Fibroblast of lung (primary cell): ENCODE results near the gene GATA5. TPM values are rescaled to one million over a fixed set of nuclear protein-coding genes. Genes with fewer than 3 reads are reported as not detected.

Source experiments
- DNase-seq, 2 donors: peaks; one replicate each; pipeline versions ENCODE4 v3.0.0 to v3.0.0-alpha.2; 2010; ENCODE audit warnings: low read depth in 2 of 2
- H2AFZ ChIP-seq: 2 replicates; pipeline ENCODE4 v1.5.1; 2012; ENCODE audit warnings: low read length, control low read depth, inconsistent platforms
- H3K27ac ChIP-seq: 2 replicates; pipeline ENCODE4 v1.5.1; 2011; ENCODE audit warnings: low read length, control low read depth; ENCODE audit not compliant: insufficient read depth
- H3K27me3 ChIP-seq: 2 replicates; pipeline ENCODE4 v1.5.1; 2011; ENCODE audit warnings: mild to moderate bottlenecking, low read length; ENCODE audit not compliant: control insufficient read depth, insufficient read depth
- H3K36me3 ChIP-seq: 2 replicates; pipeline ENCODE4 v1.5.1; 2011; ENCODE audit warnings: low read length; ENCODE audit not compliant: control insufficient read depth, insufficient read depth
- H3K4me1 ChIP-seq: 2 replicates; pipeline ENCODE4 v1.5.1; 2011; ENCODE audit warnings: low read length; ENCODE audit not compliant: control insufficient read depth, insufficient read depth; ENCODE audit errors: extremely low read depth
- H3K4me2 ChIP-seq: 2 replicates; pipeline ENCODE4 v1.5.1; 2011; ENCODE audit warnings: low read length, control low read depth; ENCODE audit not compliant: insufficient read depth; ENCODE audit errors: extremely low read depth
- H3K4me3 ChIP-seq, 4 experiments: fragments of 200-600 bp in 1 of 4; sonication (generic) in 1 of 4; replicated peaks in 1 of 4; 2 replicates each; pipeline ENCODE4 v1.5.1; 2011 to 2016; ENCODE audit warnings: low read length in 4 of 4, low read depth in 3 of 4, mild to moderate bottlenecking in 3 of 4, control low read depth in 2 of 4, inconsistent platforms in 1 of 4, mixed read lengths in 1 of 4; ENCODE audit not compliant: insufficient read depth in 1 of 4; ENCODE audit errors: control extremely low read depth in 1 of 4
- H3K79me2 ChIP-seq: 2 replicates; pipeline ENCODE4 v1.5.1; 2012; ENCODE audit warnings: mild to moderate bottlenecking, low read length, inconsistent platforms; ENCODE audit not compliant: control insufficient read depth, insufficient read depth
- H3K9ac ChIP-seq: 2 replicates; pipeline ENCODE4 v1.5.1; 2011; ENCODE audit warnings: mild to moderate bottlenecking, low read length, control low read depth; ENCODE audit not compliant: insufficient read depth
- H3K9me3 ChIP-seq: 2 replicates; pipeline ENCODE4 v1.5.1; 2012; ENCODE audit warnings: low read depth, low read length; ENCODE audit not compliant: control insufficient read depth, insufficient read depth
- H4K20me1 ChIP-seq: 2 replicates; pipeline ENCODE4 v1.5.1; 2011; ENCODE audit warnings: low read length; ENCODE audit not compliant: control insufficient read depth, insufficient read depth; ENCODE audit errors: extremely low read depth
- EZH2 ChIP-seq: IDR thresholded peaks from 2 replicates; pipeline ENCODE4 v1.5.1; 2012; ENCODE audit warnings: low read length, control low read depth, mild to moderate bottlenecking; ENCODE audit errors: missing control alignments
- polyA plus RNA-seq, 2 donors: library from polyadenylated mRNA; depleted of rRNA in 1 of 2; stranded (reverse) in 1 of 2; unstranded in 1 of 2; fragments of >200 nt; gene quantifications; 2 replicates each; pipeline ENCODE4 v1.2.1, GENCODE V29; 2011 to 2012; ENCODE audit warnings: missing spikeins in 1 of 2
- total RNA-seq: library from RNA; depleted of rRNA; stranded (reverse); fragments of >200 nt; gene quantifications from 2 replicates; pipeline ENCODE4 v1.2.1, GENCODE V29; 2014
- TF ChIP-seq, protein P1 (sequence below), 2 donors: IDR thresholded peaks in 1 of 2; conservative IDR thresholded peaks in 1 of 2; 1 replicate in 1 of 2; 2 replicates in 1 of 2; pipeline ENCODE4 v1.5.1; 2011 to 2012; ENCODE audit warnings: low read length in 2 of 2, control low read depth in 1 of 2, inconsistent platforms in 1 of 2, low read depth in 1 of 2, mild to moderate bottlenecking in 1 of 2

Gene GATA5
- total and polyA plus RNA-seq, 2 donors (not counting 1 experiment from before 2014, with no cell fraction given): 0.02 to 0.83 TPM

DNA sequence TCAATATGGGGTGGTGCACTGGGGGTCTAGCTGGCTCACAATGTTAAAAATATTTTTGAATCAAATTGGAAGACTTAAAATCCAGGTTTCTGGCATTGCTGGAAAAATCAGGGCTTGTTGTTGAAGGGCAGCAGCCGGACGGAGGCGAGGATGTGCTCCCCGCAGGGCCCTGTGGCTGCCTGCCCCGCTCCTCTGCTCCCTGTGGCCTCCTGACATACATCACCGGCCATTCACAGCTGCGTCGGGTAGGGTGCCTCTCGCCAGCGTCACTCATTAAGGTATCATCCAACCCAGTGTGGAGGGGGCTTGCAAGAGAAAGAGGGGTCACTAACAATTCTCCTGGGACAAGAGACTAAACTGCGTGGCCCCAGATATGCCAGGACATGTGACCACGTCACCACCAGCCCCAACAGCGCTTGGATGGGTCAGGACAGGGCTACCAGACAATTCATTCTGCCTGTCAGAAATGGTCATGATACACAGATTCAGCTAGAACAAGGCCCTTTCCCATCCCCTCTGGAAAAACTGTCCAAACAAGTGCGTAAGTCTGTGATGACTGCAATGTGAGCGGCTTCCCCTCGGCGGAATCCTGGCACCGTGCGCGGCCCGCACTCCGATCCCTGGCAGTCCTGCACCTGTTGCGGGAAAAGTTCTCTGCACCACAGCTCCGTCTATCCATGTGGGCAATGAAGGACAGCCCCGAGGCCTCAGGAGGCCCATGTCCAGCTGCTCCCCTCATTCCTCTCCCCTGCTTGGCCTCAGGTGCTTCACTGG, 12.0 kb downstream of the GATA5 start:
- Histone ChIP-seq H3K4me3 (no peak overlapping the region), H3K4me1 (no peaks in the 10 kb centered on the region), H3K27ac (no peak overlapping the region), H3K4me2 (no peak overlapping the region), H4K20me1 (no peaks in the 10 kb centered on the region), H3K27me3 (no peaks in the 10 kb centered on the region), H3K9ac (no peak overlapping the region), H2AFZ (no peak overlapping the region), H3K9me3 (no peaks in the 10 kb centered on the region), H3K36me3 (no peaks in the 10 kb centered on the region), H3K79me2 (no peaks in the 10 kb centered on the region)
- no peak for DNase-seq
- TF ChIP-seq, protein P1, sequence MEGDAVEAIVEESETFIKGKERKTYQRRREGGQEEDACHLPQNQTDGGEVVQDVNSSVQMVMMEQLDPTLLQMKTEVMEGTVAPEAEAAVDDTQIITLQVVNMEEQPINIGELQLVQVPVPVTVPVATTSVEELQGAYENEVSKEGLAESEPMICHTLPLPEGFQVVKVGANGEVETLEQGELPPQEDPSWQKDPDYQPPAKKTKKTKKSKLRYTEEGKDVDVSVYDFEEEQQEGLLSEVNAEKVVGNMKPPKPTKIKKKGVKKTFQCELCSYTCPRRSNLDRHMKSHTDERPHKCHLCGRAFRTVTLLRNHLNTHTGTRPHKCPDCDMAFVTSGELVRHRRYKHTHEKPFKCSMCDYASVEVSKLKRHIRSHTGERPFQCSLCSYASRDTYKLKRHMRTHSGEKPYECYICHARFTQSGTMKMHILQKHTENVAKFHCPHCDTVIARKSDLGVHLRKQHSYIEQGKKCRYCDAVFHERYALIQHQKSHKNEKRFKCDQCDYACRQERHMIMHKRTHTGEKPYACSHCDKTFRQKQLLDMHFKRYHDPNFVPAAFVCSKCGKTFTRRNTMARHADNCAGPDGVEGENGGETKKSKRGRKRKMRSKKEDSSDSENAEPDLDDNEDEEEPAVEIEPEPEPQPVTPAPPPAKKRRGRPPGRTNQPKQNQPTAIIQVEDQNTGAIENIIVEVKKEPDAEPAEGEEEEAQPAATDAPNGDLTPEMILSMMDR (conservative IDR thresholded peaks at IDR 0.05 in 1 of 2, IDR thresholded peaks at IDR 0.05 in 1 of 2; ENCODE audit: low read depth in 1 of 2, low read length in 2 of 2): no peak
- no peak for TF ChIP-seq EZH2

DNA sequence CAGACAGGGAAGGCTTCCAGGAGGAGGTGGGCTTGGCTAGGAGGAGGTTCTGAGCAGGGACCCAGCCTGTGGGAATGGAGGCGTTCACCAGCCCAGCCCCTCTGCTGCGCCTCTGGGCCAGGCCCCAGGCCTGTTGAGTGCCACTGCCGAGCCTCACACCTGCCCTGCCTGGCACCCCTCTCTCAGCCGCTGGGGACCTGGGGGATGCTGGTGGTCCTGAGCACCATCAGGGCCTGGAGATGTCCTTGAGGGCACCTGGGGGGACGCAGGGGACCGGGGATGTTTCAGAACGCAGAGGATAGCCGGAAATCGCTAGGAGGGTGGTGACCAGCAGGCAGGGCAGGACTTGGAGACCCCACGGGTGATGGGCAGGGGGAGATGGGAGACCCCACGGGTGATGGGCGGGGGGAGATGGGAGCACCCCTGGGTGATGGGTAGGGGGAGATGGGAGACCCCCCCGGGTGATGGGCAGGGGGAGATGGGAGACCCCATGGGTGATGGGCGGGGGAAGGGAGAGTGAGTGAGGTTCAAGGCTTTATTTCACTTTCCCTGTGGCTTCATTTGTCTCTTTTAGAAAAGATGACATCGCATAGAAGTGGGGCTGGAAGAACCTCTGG, 12.7 kb downstream of the GATA5 start:
- no peak overlapping the region for H3K4me2 ChIP-seq
- H4K20me1 ChIP-seq: no peaks in the 10 kb centered on the region
- H3K27me3 ChIP-seq: no peaks in the 10 kb centered on the region
- no peak overlapping the region for H3K27ac ChIP-seq
- no peak overlapping the region for H3K9ac ChIP-seq
- no peak for TF ChIP-seq EZH2
- TF ChIP-seq, protein P1 (conservative IDR thresholded peaks at IDR 0.05 in 1 of 2, IDR thresholded peaks at IDR 0.05 in 1 of 2; ENCODE audit: low read depth in 1 of 2, low read length in 2 of 2): no peak
- H3K4me1 ChIP-seq: no peaks in the 10 kb centered on the region
- no peaks in the 10 kb centered on the region for H3K79me2 ChIP-seq
- no peak for DNase-seq
- no peak overlapping the region for H3K4me3 ChIP-seq
- H3K9me3 ChIP-seq: no peaks in the 10 kb centered on the region
- H2AFZ ChIP-seq: no peak overlapping the region
- no peaks in the 10 kb centered on the region for H3K36me3 ChIP-seq

DNA sequence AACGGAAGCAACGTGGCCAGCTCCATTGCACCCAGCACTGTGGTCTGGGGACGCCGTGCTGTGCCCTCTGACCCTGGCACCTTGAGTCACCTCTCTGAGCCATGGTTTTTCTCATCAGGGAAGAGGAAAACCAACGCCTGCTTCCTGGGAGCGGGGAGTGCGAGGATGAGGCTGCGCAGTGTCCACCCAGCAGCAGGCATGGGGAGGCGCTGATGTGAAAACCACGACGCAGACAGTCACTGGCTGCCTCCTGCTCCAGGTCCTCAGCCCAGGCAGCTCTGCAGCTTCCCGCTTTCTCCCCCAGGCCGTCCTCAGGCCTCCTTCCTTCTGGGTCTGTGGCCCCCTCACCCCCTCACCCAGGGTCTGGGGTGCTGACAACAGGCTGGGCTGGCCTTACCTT, 14.0 kb downstream of the GATA5 start:
- Histone ChIP-seq H3K27ac (no peak overlapping the region), H3K9ac (no peak overlapping the region), H3K4me2 (no peak overlapping the region), H3K4me1 (no peaks in the 10 kb centered on the region), H4K20me1 (no peaks in the 10 kb centered on the region), H3K4me3 (no peak overlapping the region), H3K36me3 (no peaks in the 10 kb centered on the region), H3K79me2 (no peaks in the 10 kb centered on the region), H3K27me3 (no peaks in the 10 kb centered on the region), H2AFZ (no peak overlapping the region), H3K9me3 (no peaks in the 10 kb centered on the region)
- DNase-seq: no peak
- no peak for TF ChIP-seq EZH2
- TF ChIP-seq, protein P1 (conservative IDR thresholded peaks at IDR 0.05 in 1 of 2, IDR thresholded peaks at IDR 0.05 in 1 of 2; ENCODE audit: low read depth in 1 of 2, low read length in 2 of 2): no peak
